Daoy (cell line): ENCODE data around the gene RBM25. TPM values are rescaled to one million over a fixed set of nuclear protein-coding genes. Genes with fewer than 3 reads are reported as not detected.
A peak's percentile ranks its signal among the peaks of the same experiment; 100 is the strongest.

Experiments used
- DNase-seq: peaks from one replicate; pipeline ENCODE4 v3.0.0-alpha.2; 2015; ENCODE audit warnings: low read depth
- total RNA-seq: library from RNA; depleted of rRNA; stranded (reverse); fragments of >200 nt; shearing (Covaris generic); gene quantifications from 2 replicates; pipeline ENCODE4 v1.2.3, GENCODE V29; 2014

The RBM25 gene
- total RNA-seq, 1 experiment from 2014 or later: 58.1 TPM

GRCh38 chr14:73102806-73103497 is 44.6 kb downstream of the RBM25 start:
- no peak for DNase-seq

GRCh38 chr14:73105050-73105449 is 46.7 kb downstream of the RBM25 start:
- no peak for DNase-seq

GRCh38 chr14:73105727-73106126 is 47.4 kb downstream of the RBM25 start:
- no peak for DNase-seq

GRCh38 chr14:73116079-73116665 is 57.8 kb downstream of the RBM25 start:
- no peak for DNase-seq

- no peak for DNase-seq
These were observed 66.0 kb downstream of the RBM25 start for GRCh38 chr14:73124180-73124894.

GRCh38 chr14:73125169-73125588 is 66.8 kb downstream of the RBM25 start:
- no peak for DNase-seq

GRCh38 chr14:73125746-73126145 is 67.4 kb downstream of the RBM25 start:
- no peak for DNase-seq

- no peak for DNase-seq
These were observed 75.5 kb downstream of the RBM25 start for GRCh38 chr14:73133795-73134194.

GRCh38 chr14:73136085-73136386 is 77.7 kb downstream of the RBM25 start:
- no peak for DNase-seq

GRCh38 chr14:73136387-73137225 is 78.3 kb downstream of the RBM25 start, which contains the start of gene PSEN1:
Gene PSEN1, plus strand, starts transcription at chr14:73136507. Its CDS starts 11,513 bp downstream, at chr14:73148020.
- peak; percentile 96 for DNase-seq

- DNase-seq: no peak
These were observed 82.5 kb downstream of the RBM25 start for GRCh38 chr14:73140811-73141323.

- no peak for DNase-seq
These were observed 83.9 kb downstream of the RBM25 start for GRCh38 chr14:73142216-73142615.

GRCh38 chr14:73143003-73143402 is 84.7 kb downstream of the RBM25 start:
- DNase-seq: no peak

- no peak for DNase-seq
These were observed 85.3 kb downstream of the RBM25 start for GRCh38 chr14:73143617-73144016.

- no peak for DNase-seq
These were observed 87.0 kb downstream of the RBM25 start for GRCh38 chr14:73145371-73145770.

- no peak for DNase-seq
These were observed 87.8 kb downstream of the RBM25 start for GRCh38 chr14:73146111-73146510.

- DNase-seq: no peak
These were observed 91.4 kb downstream of the RBM25 start for GRCh38 chr14:73149753-73150152.

- no peak for DNase-seq
These were observed 94.9 kb downstream of the RBM25 start for GRCh38 chr14:73153272-73153671.

- DNase-seq: no peak
These were observed 103.9 kb downstream of the RBM25 start for GRCh38 chr14:73162251-73162650.

GRCh38 chr14:73166399-73166798 is 108.1 kb downstream of the RBM25 start:
- no peak for DNase-seq

- DNase-seq: no peak
These were observed 109.4 kb downstream of the RBM25 start for GRCh38 chr14:73167727-73168126.

- DNase-seq: no peak
These were observed 109.9 kb downstream of the RBM25 start for GRCh38 chr14:73168274-73168673.
